ENCODE measurements around the gene PYROXD2. TPM values are rescaled to one million over a fixed set of nuclear protein-coding genes. Genes with fewer than 3 reads are reported as not detected.

PYROXD2 gene
- total and polyA plus RNA-seq, 2 experiments from 2014 or later = 12.1 to 13.8 TPM

DNA sequence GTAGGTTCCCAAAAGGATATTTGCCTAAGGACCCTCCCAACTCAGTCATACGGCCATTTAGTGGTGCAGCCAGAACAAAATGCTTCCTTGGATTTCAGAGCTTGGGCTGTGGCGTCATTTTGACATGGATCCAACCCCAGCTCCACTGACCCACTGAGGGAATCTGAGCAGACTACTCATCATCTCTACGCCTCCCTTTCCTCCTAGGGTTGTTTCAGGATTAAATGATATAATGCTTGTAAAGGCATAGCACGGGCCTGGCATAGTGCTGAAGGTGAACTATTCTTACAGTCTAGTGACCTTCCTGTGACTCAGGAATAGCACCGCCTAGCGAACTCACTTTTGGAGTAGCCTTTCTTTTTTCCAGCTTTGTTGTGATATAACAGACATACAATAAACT lies 76.7 kb downstream of the PYROXD2 start:
- H3K4me2 ChIP-seq (ENCODE audit: unreplicated experiment) = peak overlapping the region; percentile 55
- peak; percentile 84 for DNase-seq

DNA sequence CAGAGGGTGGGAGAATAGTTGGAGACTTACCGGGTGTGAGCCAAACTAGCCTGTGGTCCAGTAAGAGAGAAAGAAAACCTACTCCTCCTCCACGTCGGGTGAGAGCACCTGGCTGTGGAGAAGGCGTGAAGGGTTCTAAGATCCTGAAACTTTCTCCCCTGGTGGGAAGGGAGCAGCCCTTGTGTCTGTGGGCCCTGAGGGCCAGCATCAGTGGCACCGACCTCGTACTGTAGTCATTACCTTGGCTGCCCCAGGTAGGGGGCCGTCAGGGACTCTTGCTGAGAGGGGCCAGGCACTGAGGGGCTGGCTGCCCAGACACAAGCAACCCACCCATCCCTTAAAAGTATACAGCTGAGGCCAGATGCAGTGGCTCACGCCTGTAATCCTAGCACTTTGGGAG lies 77.5 kb downstream of the PYROXD2 start:
- Histone ChIP-seq H2AFZ (no peak overlapping the region), H4K20me1 (ENCODE audit: insufficient read depth) (no peaks in the 10 kb centered on the region), H3K27ac (peak overlapping the region; percentile 81), H3K9ac (no peak overlapping the region), H3F3A (ENCODE audit: insufficient read depth) (peaks cover 32% of the 10 kb centered on the region), H3K36me3 (ENCODE audit: low read depth) (no peaks in the 10 kb centered on the region), H3K9me3 (ENCODE audit: low read depth) (no peaks in the 10 kb centered on the region), H3K4me3 (no peak overlapping the region), H3K9me2 (ENCODE audit: insufficient read depth) (no peaks in the 10 kb centered on the region), H3K79me2 (ENCODE audit: insufficient read depth) (no peaks in the 10 kb centered on the region), H3K4me1 (ENCODE audit: insufficient read depth) (peaks cover 45% of the 10 kb centered on the region), H3K27me3 (replicated peaks; ENCODE audit: insufficient read depth) (no peaks in the 10 kb centered on the region), H3K4me2 (ENCODE audit: unreplicated experiment) (no peak overlapping the region)
- no peak for DNase-seq
- in situ Hi-C loops (cut with MboI) = no loop called here
- TF ChIP-seq EZH2 (IDR thresholded peaks at IDR 0.05; ENCODE audit: insufficient read depth, poor library complexity, severe bottlenecking) (no peak), EZH2phosphoT487 (IDR thresholded peaks at IDR 0.05; ENCODE audit: insufficient read depth, low read depth) (no peak)
- 93 to 97% methylated on average over 8 of the region's 8 CpGs for WGBS, 2 experiments (ENCODE audit: low coverage in 1 of 2, low lambda C conversion rate in 2 of 2, missing lambda C conversion rate in 2 of 2)

More for the DNA sequence above, 76.7 kb downstream of the PYROXD2 start:
- H3K4me3 ChIP-seq = 0 out of 2 replicates have a peak overlapping the region, but pooled peaks have one; percentile 5
- WGBS, 2 experiments (ENCODE audit: low coverage in 1 of 2, low lambda C conversion rate in 2 of 2, missing lambda C conversion rate in 2 of 2) = 11 to 13% methylated on average over 6 of the region's 6 CpGs
- peaks cover 39% of the 10 kb centered on the region for H3K4me1 ChIP-seq (ENCODE audit: insufficient read depth)
- in situ Hi-C loops (cut with MboI) = no loop called here
- no peak for TF ChIP-seq EZH2phosphoT487 (IDR thresholded peaks at IDR 0.05; ENCODE audit: insufficient read depth, low read depth)
- no peak for TF ChIP-seq EZH2 (IDR thresholded peaks at IDR 0.05; ENCODE audit: insufficient read depth, poor library complexity, severe bottlenecking)
- H4K20me1 ChIP-seq (ENCODE audit: insufficient read depth) = no peaks in the 10 kb centered on the region
- peak overlapping the region; percentile 50; the same call in 1 of the 2 replicates for H3K9ac ChIP-seq
- H2AFZ ChIP-seq = no peak overlapping the region
- peak overlapping the region; percentile 81 for H3K27ac ChIP-seq
- no peaks in the 10 kb centered on the region for H3K9me3 ChIP-seq (ENCODE audit: low read depth)
- no peaks in the 10 kb centered on the region for H3K36me3 ChIP-seq (ENCODE audit: low read depth)
- H3K27me3 ChIP-seq (replicated peaks; ENCODE audit: insufficient read depth) = no peaks in the 10 kb centered on the region
- H3K79me2 ChIP-seq (ENCODE audit: insufficient read depth) = no peaks in the 10 kb centered on the region
- H3K9me2 ChIP-seq (ENCODE audit: insufficient read depth) = no peaks in the 10 kb centered on the region
- H3F3A ChIP-seq (ENCODE audit: insufficient read depth) = peaks cover 31% of the 10 kb centered on the region

MicroRNA genes within 50 kb of the gene (microRNA counts, 767-probe panel; counts per million panel counts)
- microRNA hsa-miR-1287 = 447 counts per million, percentile 86 among the panel's probes with 10 or more counts

Small RNA genes within 50 kb of the gene (microRNA-seq; reads per million reads assigned to microRNA genes)
- gene MIR1287 (ENCODE audit: borderline number of aligned reads) (76.2 reads per million, percentile 46 among the genes with 10 or more reads in this experiment), gene MIR4685 (ENCODE audit: borderline number of aligned reads) (4.1 reads per million)

Small RNA genes within 50 kb of the gene (small RNA-seq; reads per million reads assigned to genes)
- gene MIR4685 (ENCODE audit: low read depth, low replicate concordance) = not detected

Other genes with a start within 250 kb of the PYROXD2 start
- gene LOXL4, start 147.0 kb downstream of the PYROXD2 start, total RNA-seq (2014; rRNA removed; shearing (Covaris generic)) = 496 and 507 TPM in 2 replicates
- 319 and 320 TPM in 2 replicates for gene LOXL4, start 147.0 kb downstream of the PYROXD2 start, polyA plus RNA-seq (2016; fragmentation: Nextera tagmentation; extraction: Ambion mirVana)
- gene HPS1, start 31.8 kb upstream of the PYROXD2 start, total RNA-seq (2014; rRNA removed; shearing (Covaris generic)) = 53.2 and 54.5 TPM in 2 replicates
- gene HPS1, start 31.8 kb upstream of the PYROXD2 start, polyA plus RNA-seq (2016; fragmentation: Nextera tagmentation; extraction: Ambion mirVana) = 80.6 and 86.9 TPM in 2 replicates